Measurements from ENCODE around the gene ATP5MC3.

The ATP5MC3 gene

GRCh38 chr2:175195012-175195411, 13.5 kb upstream of the ATP5MC3 start:
- Histone ChIP-seq H3K36me3 (ENCODE audit: control insufficient read depth, insufficient read depth, low read length) (no peaks in the 10 kb centered on the region), H3K4me1 (ENCODE audit: control insufficient read depth, insufficient read depth, low read length, poor library complexity, severe bottlenecking) (no peaks in the 10 kb centered on the region), H3K9me3 (ENCODE audit: control insufficient read depth, low read length) (no peaks in the 10 kb centered on the region), H3K27ac (ENCODE audit: low read depth, low read length, severe bottlenecking) (no peak overlapping the region), H3K4me3 (ENCODE audit: extremely low read depth, insufficient read depth, low read length, poor library complexity, severe bottlenecking) (no peak overlapping the region)

- H3K4me3 ChIP-seq (ENCODE audit: extremely low read depth, insufficient read depth, low read length, poor library complexity, severe bottlenecking), result no peak overlapping the region
- H3K27ac ChIP-seq (ENCODE audit: low read depth, low read length, severe bottlenecking), result no peak overlapping the region
- H3K36me3 ChIP-seq (ENCODE audit: control insufficient read depth, insufficient read depth, low read length), result no peaks in the 10 kb centered on the region
- H3K9me3 ChIP-seq (ENCODE audit: control insufficient read depth, low read length), result no peaks in the 10 kb centered on the region
- no CpG with 5 or more reads among the region's 1 CpG for WGBS, 2 experiments (ENCODE audit: insufficient coverage in 2 of 2)
- no peaks in the 10 kb centered on the region for H3K4me1 ChIP-seq (ENCODE audit: control insufficient read depth, insufficient read depth, low read length, poor library complexity, severe bottlenecking)
These were observed 7.3 kb upstream of the ATP5MC3 start for GRCh38 chr2:175188761-175189160.

GRCh38 chr2:175187378-175187777, 5.9 kb upstream of the ATP5MC3 start:
- Histone ChIP-seq H3K27ac (ENCODE audit: low read depth, low read length, severe bottlenecking) (no peak overlapping the region), H3K36me3 (ENCODE audit: control insufficient read depth, insufficient read depth, low read length) (no peaks in the 10 kb centered on the region), H3K4me1 (ENCODE audit: control insufficient read depth, insufficient read depth, low read length, poor library complexity, severe bottlenecking) (no peaks in the 10 kb centered on the region), H3K4me3 (ENCODE audit: extremely low read depth, insufficient read depth, low read length, poor library complexity, severe bottlenecking) (no peak overlapping the region), H3K9me3 (ENCODE audit: control insufficient read depth, low read length) (no peaks in the 10 kb centered on the region)
- 83% methylated on average over 1 of the region's 1 CpG for WGBS, 2 experiments (ENCODE audit: insufficient coverage in 2 of 2)

GRCh38 chr2:175183674-175184073, 2.2 kb upstream of the ATP5MC3 start:
- Histone ChIP-seq H3K4me1 (ENCODE audit: control insufficient read depth, insufficient read depth, low read length, poor library complexity, severe bottlenecking) (no peaks in the 10 kb centered on the region), H3K36me3 (ENCODE audit: control insufficient read depth, insufficient read depth, low read length) (peaks cover 17% of the 10 kb centered on the region), H3K27ac (ENCODE audit: low read depth, low read length, severe bottlenecking) (no peak overlapping the region), H3K4me3 (ENCODE audit: extremely low read depth, insufficient read depth, low read length, poor library complexity, severe bottlenecking) (no peak overlapping the region), H3K9me3 (ENCODE audit: control insufficient read depth, low read length) (no peaks in the 10 kb centered on the region)
- no CpG with 5 or more reads among the region's 2 CpGs for WGBS, 2 experiments (ENCODE audit: insufficient coverage in 2 of 2)

GRCh38 chr2:175181877-175182308, 383 bp upstream of the ATP5MC3 start:
- 61 to 70% methylated on average over 3 of the region's 5 CpGs for whole genome bisulfite sequencing, 2 experiments (ENCODE audit: insufficient coverage in 2 of 2)
- no peak overlapping the region for H3K27ac ChIP-seq (ENCODE audit: low read depth, low read length, severe bottlenecking)
- peaks cover 35% of the 10 kb centered on the region for H3K36me3 ChIP-seq (ENCODE audit: control insufficient read depth, insufficient read depth, low read length)
- H3K4me3 ChIP-seq (ENCODE audit: extremely low read depth, insufficient read depth, low read length, poor library complexity, severe bottlenecking), result peak overlapping the region; percentile 82
- no peaks in the 10 kb centered on the region for H3K9me3 ChIP-seq (ENCODE audit: control insufficient read depth, low read length)
- no peaks in the 10 kb centered on the region for H3K4me1 ChIP-seq (ENCODE audit: control insufficient read depth, insufficient read depth, low read length, poor library complexity, severe bottlenecking)

- peak overlapping the region; percentile 82 for H3K4me3 ChIP-seq (ENCODE audit: extremely low read depth, insufficient read depth, low read length, poor library complexity, severe bottlenecking)
- 33% methylated on average over 1 of the region's 10 CpGs; no CpG with 5 or more reads in 1 of the 2 experiments for WGBS, 2 experiments (ENCODE audit: insufficient coverage in 2 of 2)
- no peaks in the 10 kb centered on the region for H3K9me3 ChIP-seq (ENCODE audit: control insufficient read depth, low read length)
- H3K27ac ChIP-seq (ENCODE audit: low read depth, low read length, severe bottlenecking), result peak overlapping the region; percentile 67
- H3K4me1 ChIP-seq (ENCODE audit: control insufficient read depth, insufficient read depth, low read length, poor library complexity, severe bottlenecking), result no peaks in the 10 kb centered on the region
- H3K36me3 ChIP-seq (ENCODE audit: control insufficient read depth, insufficient read depth, low read length), result peaks cover 43% of the 10 kb centered on the region
These were observed 808 bp downstream of the ATP5MC3 start for GRCh38 chr2:175180701-175181103.

GRCh38 chr2:175176624-175177023, 4.9 kb downstream of the ATP5MC3 start:
- H3K27ac ChIP-seq (ENCODE audit: low read depth, low read length, severe bottlenecking), result no peak overlapping the region
- peaks cover 53% of the 10 kb centered on the region for H3K36me3 ChIP-seq (ENCODE audit: control insufficient read depth, insufficient read depth, low read length)
- H3K4me1 ChIP-seq (ENCODE audit: control insufficient read depth, insufficient read depth, low read length, poor library complexity, severe bottlenecking), result no peaks in the 10 kb centered on the region
- H3K4me3 ChIP-seq (ENCODE audit: extremely low read depth, insufficient read depth, low read length, poor library complexity, severe bottlenecking), result no peak overlapping the region
- no peaks in the 10 kb centered on the region for H3K9me3 ChIP-seq (ENCODE audit: control insufficient read depth, low read length)
- 43% methylated on average over 2 of the region's 5 CpGs; no CpG with 5 or more reads in 1 of the 2 experiments for WGBS, 2 experiments (ENCODE audit: insufficient coverage in 2 of 2)

GRCh38 chr2:175175896-175176295, 5.6 kb downstream of the ATP5MC3 start:
- no CpG with 5 or more reads among the region's 1 CpG for WGBS, 2 experiments (ENCODE audit: insufficient coverage in 2 of 2)
- H3K4me1 ChIP-seq (ENCODE audit: control insufficient read depth, insufficient read depth, low read length, poor library complexity, severe bottlenecking), result no peaks in the 10 kb centered on the region
- no peak overlapping the region for H3K4me3 ChIP-seq (ENCODE audit: extremely low read depth, insufficient read depth, low read length, poor library complexity, severe bottlenecking)
- no peak overlapping the region for H3K27ac ChIP-seq (ENCODE audit: low read depth, low read length, severe bottlenecking)
- H3K36me3 ChIP-seq (ENCODE audit: control insufficient read depth, insufficient read depth, low read length), result peaks cover 53% of the 10 kb centered on the region
- H3K9me3 ChIP-seq (ENCODE audit: control insufficient read depth, low read length), result no peaks in the 10 kb centered on the region

GRCh38 chr2:175175320-175175719, 6.2 kb downstream of the ATP5MC3 start:
- WGBS, 2 experiments (ENCODE audit: insufficient coverage in 2 of 2), result 100% methylated on average over 1 of the region's 2 CpGs; no CpG with 5 or more reads in 1 of the 2 experiments
- Histone ChIP-seq H3K9me3 (ENCODE audit: control insufficient read depth, low read length) (no peaks in the 10 kb centered on the region), H3K36me3 (ENCODE audit: control insufficient read depth, insufficient read depth, low read length) (peaks cover 53% of the 10 kb centered on the region), H3K4me1 (ENCODE audit: control insufficient read depth, insufficient read depth, low read length, poor library complexity, severe bottlenecking) (no peaks in the 10 kb centered on the region), H3K27ac (ENCODE audit: low read depth, low read length, severe bottlenecking) (no peak overlapping the region), H3K4me3 (ENCODE audit: extremely low read depth, insufficient read depth, low read length, poor library complexity, severe bottlenecking) (no peak overlapping the region)

- Histone ChIP-seq H3K4me3 (ENCODE audit: extremely low read depth, insufficient read depth, low read length, poor library complexity, severe bottlenecking) (no peak overlapping the region), H3K27ac (ENCODE audit: low read depth, low read length, severe bottlenecking) (no peak overlapping the region), H3K36me3 (ENCODE audit: control insufficient read depth, insufficient read depth, low read length) (peaks cover 11% of the 10 kb centered on the region), H3K9me3 (ENCODE audit: control insufficient read depth, low read length) (no peaks in the 10 kb centered on the region), H3K4me1 (ENCODE audit: control insufficient read depth, insufficient read depth, low read length, poor library complexity, severe bottlenecking) (no peaks in the 10 kb centered on the region)
- 89 to 100% methylated on average over 1 to 3 of the region's 3 CpGs for WGBS, 2 experiments (ENCODE audit: insufficient coverage in 2 of 2)
These were observed 10.7 kb downstream of the ATP5MC3 start for GRCh38 chr2:175170659-175171304.

- WGBS, 2 experiments (ENCODE audit: insufficient coverage in 2 of 2), result no CpG with 5 or more reads among the region's 3 CpGs
- Histone ChIP-seq H3K9me3 (ENCODE audit: control insufficient read depth, low read length) (no peaks in the 10 kb centered on the region), H3K4me3 (ENCODE audit: extremely low read depth, insufficient read depth, low read length, poor library complexity, severe bottlenecking) (no peak overlapping the region), H3K36me3 (ENCODE audit: control insufficient read depth, insufficient read depth, low read length) (peaks cover 10% of the 10 kb centered on the region), H3K4me1 (ENCODE audit: control insufficient read depth, insufficient read depth, low read length, poor library complexity, severe bottlenecking) (no peaks in the 10 kb centered on the region), H3K27ac (ENCODE audit: low read depth, low read length, severe bottlenecking) (no peak overlapping the region)
These were observed 12.3 kb downstream of the ATP5MC3 start for GRCh38 chr2:175169191-175169590.
